ENCODE measurements around the gene SPATA18.
"Not testable (repeated sequence)": the region's sequence is repeated elsewhere in the genome, so short reads cannot be mapped to it uniquely, and the experiment has no call there.

Gene SPATA18

DNA sequence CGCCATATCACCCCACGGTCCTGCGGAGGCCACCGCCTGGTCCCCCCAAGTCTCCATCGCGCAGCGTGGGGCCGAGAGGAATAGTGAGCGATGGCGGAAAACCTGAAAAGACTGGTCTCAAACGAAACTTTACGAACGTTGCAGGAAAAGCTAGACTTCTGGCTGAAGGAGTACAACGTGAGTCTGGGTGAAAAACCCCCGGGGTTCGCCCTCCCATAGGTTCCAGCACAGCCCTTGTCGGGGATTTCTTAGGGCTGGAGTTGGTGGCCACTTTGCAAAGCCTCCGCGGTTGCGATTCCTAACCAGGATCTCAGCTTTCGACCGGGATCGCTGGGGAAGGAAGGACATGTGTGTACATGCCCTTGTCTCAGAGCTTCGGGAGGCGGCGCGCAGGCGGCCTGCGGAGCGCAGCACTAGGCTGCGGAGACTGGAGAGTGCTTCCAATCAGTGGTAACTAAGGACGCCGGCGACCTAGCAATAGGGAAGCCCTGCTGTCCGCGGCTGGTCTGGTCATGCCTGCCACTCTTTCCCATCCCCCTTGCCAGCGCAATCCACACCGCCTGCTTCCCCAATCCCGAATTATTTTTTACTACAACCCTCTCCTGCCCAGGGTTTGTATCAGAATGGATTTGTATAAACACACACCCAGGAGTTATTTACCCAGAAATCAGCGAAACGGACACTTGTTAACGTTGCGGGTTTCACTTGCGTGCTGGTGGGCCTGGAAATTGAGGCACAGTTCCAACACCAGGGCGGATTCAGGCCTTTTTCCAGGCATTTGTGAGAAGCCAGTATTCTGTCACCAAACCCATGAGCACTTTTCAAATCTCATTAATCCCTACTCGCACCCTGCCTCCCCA is 741 bp downstream of the SPATA18 start:
- DNase-seq (ENCODE audit: low read depth, low spot score) = peak; percentile 83
- H3K27ac ChIP-seq = peak overlapping the region; percentile 83

DNA sequence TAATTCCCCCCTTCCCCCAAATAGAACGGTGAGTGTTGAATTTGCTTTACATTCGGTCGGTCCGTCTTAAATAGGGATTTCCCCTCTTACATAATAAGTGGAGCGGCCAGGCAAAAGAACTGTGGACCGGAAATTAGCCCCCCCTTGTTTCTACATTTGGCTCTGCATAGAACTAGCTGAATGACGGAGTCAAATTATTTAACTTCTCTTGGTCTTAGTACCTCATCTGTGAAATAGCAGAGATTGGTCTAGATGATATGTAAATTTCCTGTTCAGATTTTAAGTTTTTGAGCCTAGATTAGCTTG is 1.3 kb downstream of the SPATA18 start:
- H3K27ac ChIP-seq = peak overlapping the region; percentile 83
- DNase-seq (ENCODE audit: low read depth, low spot score) = no peak

DNA sequence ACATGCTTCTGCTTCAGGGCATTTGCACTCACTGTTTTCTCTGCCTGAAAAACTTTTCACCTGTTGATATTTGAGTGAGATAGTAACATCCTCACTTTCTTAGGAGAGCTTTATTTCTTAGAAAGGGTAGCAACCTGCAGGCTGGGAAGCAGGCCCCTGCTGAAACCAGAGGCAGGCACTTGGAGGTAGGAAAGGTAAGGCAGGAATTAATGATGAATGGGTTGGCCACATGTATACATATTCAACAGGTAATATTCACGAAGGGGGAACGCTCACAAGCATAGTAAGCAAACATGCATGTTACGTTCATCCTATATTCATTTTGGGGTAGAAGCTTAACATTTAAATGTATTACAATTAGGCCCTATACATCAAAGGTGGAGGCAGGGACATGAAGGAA is 3.1 kb downstream of the SPATA18 start:
- H3K27ac ChIP-seq = no peak overlapping the region
- DNase-seq (ENCODE audit: low read depth, low spot score) = no peak

DNA sequence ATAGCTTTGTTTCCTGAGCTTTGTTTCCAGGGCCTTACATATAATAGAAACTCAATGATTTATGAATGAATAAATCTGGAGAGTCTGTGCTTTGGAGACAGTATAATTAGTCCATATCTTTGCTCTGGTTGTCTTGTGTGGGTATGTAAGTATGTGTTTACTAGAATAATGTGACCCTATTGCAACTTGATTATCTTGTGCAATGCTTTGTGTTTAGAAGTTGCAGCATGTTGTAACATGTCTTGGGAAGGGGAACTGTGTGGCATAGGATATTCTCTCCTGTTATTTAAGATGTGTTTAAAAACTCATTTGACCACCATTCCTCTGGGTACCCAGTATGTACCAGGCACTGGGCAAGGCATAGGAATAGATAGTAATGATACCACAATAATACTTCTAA is 6.1 kb downstream of the SPATA18 start:
- no peak overlapping the region for H3K27ac ChIP-seq
- no peak for DNase-seq (ENCODE audit: low read depth, low spot score)

DNA sequence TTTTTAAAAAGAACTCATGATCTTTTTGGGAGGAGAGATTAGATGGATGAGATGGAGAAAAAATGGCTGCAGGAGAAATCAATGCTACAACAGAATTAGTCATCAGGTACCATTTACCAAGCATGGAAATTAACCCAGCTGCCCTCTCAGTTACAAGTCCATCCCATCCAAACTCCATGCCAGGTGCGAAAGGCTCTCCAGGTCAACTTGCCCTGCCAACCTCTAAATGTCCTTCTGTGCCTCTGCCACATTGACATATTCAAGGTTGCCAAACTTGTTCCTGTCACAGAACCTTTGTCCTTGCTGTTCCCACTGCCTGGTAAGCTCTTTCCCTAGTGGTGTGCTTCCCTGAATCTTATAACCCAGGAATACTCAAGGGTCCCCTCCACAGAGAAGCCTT is 7.2 kb downstream of the SPATA18 start:
- no peak for DNase-seq (ENCODE audit: low read depth, low spot score)
- H3K27ac ChIP-seq = peak overlapping the region; percentile 78

DNA sequence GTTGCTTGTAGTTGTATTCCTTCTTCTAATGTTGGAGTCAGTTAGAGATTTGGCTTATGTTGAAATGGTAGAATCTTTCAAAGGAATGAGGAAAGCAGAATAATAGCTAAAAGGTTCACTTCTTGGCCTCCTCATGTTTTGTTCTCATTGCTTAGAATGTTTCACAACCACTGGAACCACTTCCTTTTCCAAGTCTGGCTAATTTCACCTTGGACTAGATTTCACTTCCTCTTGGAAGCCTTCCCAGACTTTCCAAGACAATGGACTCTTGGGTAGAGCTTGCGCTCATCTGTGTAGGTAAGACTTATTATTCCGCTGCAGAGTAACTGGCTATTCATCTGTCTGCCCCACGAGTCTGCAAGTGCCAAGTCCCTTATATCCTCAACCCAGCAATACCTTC is 8.3 kb downstream of the SPATA18 start:
- DNase-seq (ENCODE audit: low read depth, low spot score) = peak; percentile 79

DNA sequence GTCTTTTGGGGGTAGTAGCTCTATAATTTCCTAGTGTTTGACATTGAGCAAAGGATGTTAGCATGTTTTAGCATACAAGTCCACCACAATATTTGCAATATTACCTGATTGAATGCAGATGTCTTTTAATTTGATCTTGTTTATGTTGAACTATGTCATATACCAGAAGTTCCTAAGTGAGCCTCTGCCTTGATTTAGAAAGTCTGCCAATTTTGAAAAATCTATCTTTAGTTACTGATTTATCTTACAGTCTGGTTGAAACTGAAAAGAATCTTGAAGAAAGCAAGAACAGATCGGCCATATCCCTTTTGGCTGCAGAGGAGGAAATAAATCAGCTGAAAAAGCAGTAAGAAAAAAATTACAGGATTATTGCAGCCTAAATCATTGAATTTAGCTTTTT is 18.5 kb downstream of the SPATA18 start:
- no peak overlapping the region for H3K27ac ChIP-seq
- no peak for DNase-seq (ENCODE audit: low read depth, low spot score)

More for the DNA sequence above, 8.3 kb downstream of the SPATA18 start:
- peak overlapping the region; percentile 78 for H3K27ac ChIP-seq

DNA sequence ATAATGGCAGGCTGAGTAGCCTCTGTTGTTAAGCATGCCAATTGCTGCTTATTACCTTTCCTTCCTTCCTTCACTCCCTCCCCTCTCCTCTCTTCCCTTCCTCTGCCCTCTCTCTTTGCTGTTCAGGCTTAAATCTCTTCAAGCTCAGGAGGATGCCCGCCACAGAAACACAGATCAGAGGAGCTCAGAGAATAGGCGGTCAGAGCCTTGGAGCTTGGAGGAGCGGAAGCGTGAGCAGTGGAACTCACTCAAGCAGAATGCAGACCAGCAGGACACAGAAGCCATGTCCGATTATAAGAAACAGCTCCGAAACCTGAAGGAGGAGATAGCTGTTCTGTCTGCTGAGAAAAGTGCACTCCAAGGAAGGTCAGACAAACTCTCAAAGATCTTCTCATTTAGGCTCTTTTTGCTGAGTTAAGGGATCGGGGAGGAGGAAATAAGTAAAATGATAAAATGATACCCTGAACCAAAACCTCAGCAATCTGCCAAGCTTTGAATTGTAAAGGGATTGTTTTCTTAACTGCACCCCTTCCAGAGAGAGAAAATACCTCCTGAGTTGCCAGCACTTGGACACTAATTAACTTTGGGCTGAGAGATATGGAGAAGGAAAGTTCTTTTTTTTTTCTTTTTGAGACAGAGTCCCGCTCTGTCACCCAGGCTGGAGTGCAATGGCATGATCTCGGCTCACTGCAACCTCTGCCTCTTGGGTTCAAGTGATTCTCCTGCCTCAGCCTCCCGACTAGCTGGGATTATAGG is 20.9 kb downstream of the SPATA18 start:
- DNase-seq (ENCODE audit: low read depth, low spot score) = no peak
- H3K27ac ChIP-seq = no peak overlapping the region

DNA sequence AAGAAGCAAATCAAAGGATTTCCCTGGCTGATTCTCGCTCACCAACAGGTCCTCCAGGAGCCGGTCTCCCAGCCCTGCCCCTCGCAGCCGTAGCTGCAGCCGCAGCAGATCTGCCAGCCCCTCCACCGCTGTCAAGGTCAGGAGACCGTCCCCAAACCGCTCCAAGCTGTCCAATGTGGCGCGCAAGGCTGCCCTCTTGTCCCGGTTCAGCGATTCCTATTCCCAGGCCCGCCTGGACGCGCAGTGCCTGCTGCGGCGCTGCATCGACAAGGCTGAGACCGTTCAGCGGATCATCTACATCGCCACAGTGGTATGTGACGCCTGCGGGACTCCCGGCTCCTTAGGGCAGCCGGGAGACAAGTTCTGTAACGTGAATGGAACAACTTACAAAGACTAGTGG is 25.6 kb downstream of the SPATA18 start:
- H3K27ac ChIP-seq = no peak overlapping the region
- DNase-seq (ENCODE audit: low read depth, low spot score) = no peak

DNA sequence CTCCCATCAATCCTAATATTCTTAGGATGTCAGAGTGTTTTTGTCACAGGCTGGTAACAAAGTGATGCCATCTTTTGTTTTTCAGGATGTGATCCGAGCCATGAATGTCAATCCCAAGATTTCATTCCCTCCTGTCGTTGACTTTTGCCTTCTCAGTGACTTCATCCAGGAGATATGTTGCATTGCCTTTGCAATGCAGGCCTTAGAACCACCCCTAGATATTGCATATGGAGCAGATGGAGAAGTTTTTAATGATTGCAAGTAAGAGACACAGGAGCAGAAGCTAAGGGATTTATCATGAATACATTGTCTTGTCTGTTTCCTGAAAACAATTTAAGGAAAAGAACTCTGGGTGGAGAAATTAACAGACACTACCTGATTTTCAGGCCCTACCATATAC is 28.6 kb downstream of the SPATA18 start:
- no peak for DNase-seq (ENCODE audit: low read depth, low spot score)
- no peak overlapping the region for H3K27ac ChIP-seq

DNA sequence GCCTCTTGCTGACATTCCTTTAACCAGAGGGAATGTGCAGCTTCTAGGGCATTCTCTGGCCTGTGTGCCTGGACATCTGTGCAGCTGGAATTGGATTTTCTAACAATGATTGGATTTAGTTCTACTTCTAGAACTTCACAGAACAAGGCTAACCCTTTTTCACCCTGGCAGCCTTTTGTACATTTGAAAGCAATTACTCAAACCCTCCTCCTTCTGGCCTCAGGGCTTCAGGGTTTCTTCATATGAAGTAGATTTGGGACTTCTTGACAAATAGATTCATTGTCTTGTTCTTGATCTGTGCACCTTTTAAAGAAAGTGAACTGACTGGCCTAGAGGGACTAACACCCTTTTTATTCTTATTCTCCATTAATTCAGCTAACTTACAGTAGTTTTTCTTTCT is 30.1 kb downstream of the SPATA18 start:
- DNase-seq (ENCODE audit: low read depth, low spot score) = no peak
- H3K27ac ChIP-seq = no peak overlapping the region

DNA sequence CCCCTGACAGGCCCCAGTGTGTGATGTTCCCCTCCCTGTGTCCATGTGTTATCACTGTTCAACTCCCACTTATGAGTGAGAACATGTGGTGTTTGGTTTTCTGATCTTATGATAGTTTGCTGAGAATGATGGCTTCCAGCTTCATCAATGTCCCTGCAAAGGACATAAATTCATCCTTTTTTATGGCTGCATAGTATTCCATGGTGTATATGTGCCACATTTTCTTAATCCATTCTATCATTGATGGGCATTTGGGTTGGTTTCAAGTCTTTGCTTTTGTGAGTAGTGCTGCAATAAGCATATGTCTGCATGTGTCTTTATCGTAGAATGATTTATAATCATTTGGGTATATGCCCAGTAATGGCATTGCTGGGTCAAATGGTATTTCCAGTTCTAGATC is 35.3 kb downstream of the SPATA18 start:
- not testable (repeated sequence) for DNase-seq (ENCODE audit: low read depth, low spot score); H3K27ac ChIP-seq

DNA sequence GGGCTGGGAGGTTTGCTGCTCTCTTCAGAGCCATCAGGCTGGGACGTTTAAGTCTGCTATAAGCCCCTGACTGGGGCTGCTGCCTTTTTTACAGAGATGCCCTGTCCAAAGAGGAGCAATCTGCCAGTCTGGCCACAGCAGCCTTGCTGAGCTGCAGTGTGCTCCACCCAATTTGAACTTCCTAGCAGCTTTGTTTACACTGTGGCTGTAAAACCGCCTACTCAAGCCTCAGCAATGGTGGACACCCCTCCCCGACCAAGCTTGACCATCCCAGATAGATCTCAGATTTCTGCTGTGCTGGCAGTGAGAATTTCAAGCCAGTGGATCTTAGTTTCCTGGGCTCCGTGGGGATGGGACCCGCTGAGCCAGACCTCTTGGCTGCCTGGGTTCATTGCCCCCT is 40.7 kb downstream of the SPATA18 start:
- H3K27ac ChIP-seq = no peak overlapping the region
- no peak for DNase-seq (ENCODE audit: low read depth, low spot score)

DNA sequence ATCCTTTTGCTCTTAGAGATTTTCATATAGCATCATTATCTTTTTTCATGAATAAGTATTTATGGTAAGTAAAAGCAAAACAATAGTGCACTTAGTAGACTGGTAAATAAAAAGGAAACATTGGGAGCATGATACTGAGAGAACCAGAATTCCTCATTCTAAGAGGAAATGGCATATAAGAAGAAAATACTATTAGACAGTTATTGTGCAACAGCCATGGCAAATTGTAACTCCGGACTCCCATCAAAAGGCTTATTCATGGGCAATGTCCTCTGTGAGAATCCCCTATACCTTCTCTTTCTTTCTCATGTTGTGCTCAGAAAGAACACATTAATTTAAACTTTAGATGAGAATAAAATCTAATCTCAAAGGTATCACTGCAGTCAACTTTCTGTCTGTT is 42.4 kb downstream of the SPATA18 start:
- no peak overlapping the region for H3K27ac ChIP-seq
- DNase-seq (ENCODE audit: low read depth, low spot score) = no peak

DNA sequence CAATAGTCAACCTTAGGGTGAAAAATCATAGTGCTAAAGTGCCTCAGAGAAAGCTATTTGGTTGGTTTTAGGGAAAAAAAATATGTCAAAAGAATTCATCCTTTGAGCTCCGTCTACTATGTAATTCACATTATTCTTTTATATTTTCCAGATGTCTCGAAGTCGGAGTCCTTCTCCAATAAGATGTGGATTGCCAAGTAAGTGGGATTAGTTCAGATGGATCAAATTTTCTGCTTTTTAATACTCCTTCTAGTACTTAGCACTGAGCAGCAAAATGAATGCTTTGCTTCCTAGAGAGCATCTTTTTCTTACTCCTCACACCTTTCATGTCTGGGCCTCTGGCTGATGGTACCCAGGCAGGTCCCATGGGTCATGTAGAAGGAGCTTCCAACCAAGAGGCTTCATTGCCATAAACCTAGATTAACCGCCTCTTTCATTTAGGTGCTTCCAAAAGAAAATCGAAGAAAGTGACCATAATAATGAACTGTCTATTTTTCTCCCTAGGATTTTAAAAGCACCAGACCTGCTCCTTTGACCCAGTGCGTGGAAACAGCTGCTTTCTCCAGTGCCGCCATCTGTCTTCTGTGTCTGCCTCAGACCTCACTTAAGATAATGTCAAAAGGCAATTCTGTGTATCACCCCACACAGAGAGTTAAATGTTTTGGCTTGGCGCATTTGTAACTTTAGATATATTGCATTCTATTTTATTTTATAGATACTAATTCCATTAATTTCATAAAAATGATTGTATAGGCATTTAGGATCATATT is 43.5 kb downstream of the SPATA18 start:
- H3K27ac ChIP-seq = no peak overlapping the region
- DNase-seq (ENCODE audit: low read depth, low spot score) = no peak

DNA sequence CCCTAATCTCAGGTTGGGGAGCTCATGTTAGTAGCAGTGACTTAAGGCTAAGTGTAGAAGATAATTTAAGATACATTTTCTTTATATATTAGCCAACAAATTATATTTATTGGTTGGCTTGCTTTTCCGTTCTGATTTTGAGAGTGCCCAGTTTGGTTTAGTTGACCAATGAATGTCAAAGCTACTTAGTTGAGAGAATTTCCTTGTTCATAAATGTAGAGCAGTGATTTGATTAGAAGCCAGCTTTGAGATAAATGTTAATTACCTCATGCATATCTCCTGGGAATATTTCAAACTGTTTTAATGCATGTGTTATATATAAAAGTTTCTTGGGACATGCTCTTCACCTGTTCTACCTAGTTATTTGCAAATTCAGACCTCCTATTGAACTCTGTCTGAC is 44.3 kb downstream of the SPATA18 start:
- no peak overlapping the region for H3K27ac ChIP-seq
- no peak for DNase-seq (ENCODE audit: low read depth, low spot score)

DNA sequence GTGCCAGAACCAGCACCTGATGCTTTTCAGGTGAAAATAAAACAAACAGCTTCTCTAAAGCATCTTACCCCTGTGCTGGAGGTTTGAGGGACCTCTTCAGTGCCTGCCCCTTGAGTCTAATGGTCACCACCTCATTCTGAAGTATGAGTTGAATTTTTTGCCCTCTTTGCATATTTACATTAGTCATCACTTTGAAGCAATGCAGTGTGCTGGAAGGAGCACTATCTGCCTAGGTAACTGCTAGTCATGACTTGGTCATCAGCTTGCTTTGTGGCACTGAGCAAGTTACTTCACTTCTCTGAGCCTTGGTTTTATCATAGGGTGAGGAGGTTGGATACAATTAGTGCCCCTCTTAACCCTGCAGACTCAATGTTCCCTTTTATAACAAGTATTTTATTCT is 44.9 kb downstream of the SPATA18 start:
- DNase-seq (ENCODE audit: low read depth, low spot score) = peak; percentile 45
- H3K27ac ChIP-seq = no peak overlapping the region

DNA sequence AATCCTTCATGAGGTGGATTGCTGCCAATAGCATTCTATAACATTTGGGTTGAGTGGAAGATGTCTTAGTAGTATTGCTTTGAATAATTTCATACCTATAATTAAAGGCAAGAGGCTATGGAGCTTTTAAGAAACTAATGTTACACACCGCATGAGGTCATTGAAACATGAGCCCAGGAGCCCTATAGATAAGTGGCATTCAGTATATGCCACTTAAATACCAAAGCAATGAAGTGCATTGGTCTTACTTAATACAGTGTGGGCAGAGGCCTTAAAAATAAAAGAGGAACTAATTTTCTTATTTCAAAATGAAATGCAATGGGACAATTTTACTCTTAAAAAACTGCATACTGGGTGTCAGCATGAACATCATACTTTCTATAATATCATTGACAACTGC is 47.5 kb downstream of the SPATA18 start:
- no peak for DNase-seq (ENCODE audit: low read depth, low spot score)

DNA sequence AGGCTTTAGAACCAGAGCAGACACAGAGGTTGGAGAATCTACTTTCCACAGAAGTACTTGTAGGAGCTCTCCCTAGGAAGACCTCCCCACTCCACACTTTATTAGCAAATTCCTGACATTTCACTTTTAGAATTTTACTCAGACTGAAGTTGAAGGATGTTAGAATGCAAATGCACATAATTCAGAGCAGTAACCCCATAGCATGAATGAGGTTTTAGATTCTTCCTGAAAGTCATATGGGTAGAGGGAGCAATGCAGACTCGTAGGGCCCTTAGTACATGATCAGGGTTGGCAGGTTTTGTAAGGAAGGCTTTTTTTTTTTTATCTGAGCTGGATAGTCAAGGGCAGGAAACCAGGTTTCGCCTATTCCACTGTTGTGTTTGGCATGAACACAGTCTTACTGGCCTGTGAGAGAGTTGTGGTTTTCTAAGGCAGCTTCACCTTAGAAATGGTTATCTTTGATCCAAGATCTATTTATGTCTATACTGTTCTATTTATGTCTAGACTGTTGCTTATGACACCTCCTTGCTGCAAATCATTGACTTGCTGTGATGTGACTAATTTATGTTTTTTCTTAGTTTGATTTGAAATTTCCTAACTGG is 48.9 kb downstream of the SPATA18 start:
- DNase-seq (ENCODE audit: low read depth, low spot score) = peak; percentile 58

More for the DNA sequence above, 47.5 kb downstream of the SPATA18 start:
- no peak overlapping the region for H3K27ac ChIP-seq

DNA sequence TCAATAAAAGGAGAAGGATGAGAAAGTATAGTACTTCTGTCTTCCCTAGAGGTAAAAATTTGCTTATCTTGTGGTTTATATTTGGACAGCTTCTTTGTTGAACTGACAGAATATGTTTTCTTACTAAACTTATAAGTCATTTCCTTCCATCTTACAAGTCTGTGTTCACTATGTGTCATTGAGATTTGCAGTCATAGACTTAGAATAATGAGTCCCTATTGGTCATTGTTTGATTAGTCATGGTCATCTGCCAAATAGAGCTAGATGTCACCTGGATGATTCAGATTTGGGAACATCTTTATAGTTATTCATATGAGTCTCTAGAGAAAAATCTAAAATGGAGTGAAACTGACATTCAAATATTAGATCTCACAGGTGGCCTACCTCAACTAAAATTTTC is 51.5 kb downstream of the SPATA18 start:
- peak overlapping the region; percentile 70 for H3K27ac ChIP-seq
- DNase-seq (ENCODE audit: low read depth, low spot score) = peak; percentile 91

More for the DNA sequence above, 48.9 kb downstream of the SPATA18 start:
- no peak overlapping the region for H3K27ac ChIP-seq

DNA sequence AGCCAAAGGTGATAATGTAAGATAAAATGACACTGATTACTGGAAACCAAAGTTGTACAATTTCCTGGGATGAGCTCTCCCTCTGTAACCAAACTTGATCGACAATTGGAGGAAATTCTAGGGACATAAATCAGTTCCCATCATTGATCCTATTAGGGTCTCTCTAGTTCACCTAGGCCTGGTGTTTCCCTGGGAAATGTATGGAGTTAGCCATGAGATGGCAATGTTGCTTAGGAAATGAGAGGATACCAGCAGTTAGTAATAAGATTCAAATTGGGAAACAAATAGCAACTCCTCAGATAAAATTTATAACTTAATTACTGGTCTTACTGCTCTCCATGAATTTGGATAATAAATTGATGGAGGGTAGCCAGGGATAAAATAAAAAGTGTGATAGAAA is 52.2 kb downstream of the SPATA18 start:
- peak overlapping the region; percentile 70 for H3K27ac ChIP-seq
- DNase-seq (ENCODE audit: low read depth, low spot score) = no peak

Measured in epithelial cell of prostate (primary cell).